Pancreas (tissue), 10 donors: Measurements from ENCODE around the gene COQ10B. TPM values are rescaled to one million over a fixed set of nuclear protein-coding genes. Genes with fewer than 3 reads are reported as not detected.

Experiments used
- ATAC-seq, 4 donors: fragments of 200-7000 bp; cut with Tn5 transposase; one replicate each; pipeline versions ENCODE4 v1.8.0 to v1.9.1; 2020; ENCODE audit warnings: mild to moderate bottlenecking in 4 of 4, moderate library complexity in 4 of 4
- DNase-seq, 6 donors: peaks; one replicate each; pipeline ENCODE4 v3.0.0-alpha.2; 2020
- FAIRE-seq: peaks from 2 replicates; lab custom pipeline; 2012; peaks lifted over from hg19 to GRCh38; lab: Jason Lieb, UNC
- H3K27ac ChIP-seq, 4 donors: fragments of 200-600 bp; sonication (generic); 1 replicate in 3 of 4; 2 replicates in 1 of 4; pipeline versions ENCODE4 v1.5.0 to v1.8.0; 2020
- H3K27me3 ChIP-seq, 4 donors: fragments of 200-600 bp; one replicate each; pipeline ENCODE4 v1.8.0; 2021
- H3K36me3 ChIP-seq, 3 donors: fragments of 200-600 bp; sonication (generic) in 1 of 3; one replicate each; pipeline versions ENCODE4 v1.5.0 to v1.8.0; 2020 to 2021
- H3K4me1 ChIP-seq, 3 donors: fragments of 200-600 bp; one replicate each; pipeline ENCODE4 v1.8.0; 2021
- H3K4me3 ChIP-seq, 4 donors: fragments of 200-600 bp; sonication (generic) in 2 of 4; one replicate each; pipeline versions ENCODE4 v1.5.0 to v1.8.0; 2020 to 2021
- H3K9me3 ChIP-seq, 4 donors: fragments of 200-600 bp; one replicate each; pipeline ENCODE4 v1.8.0; 2021
- CTCF ChIP-seq, 4 donors: fragments of 200-600 bp; sonication (generic) in 3 of 4; IDR thresholded peaks; one replicate each; pipeline versions ENCODE4 v1.5.0 to v1.8.0; 2021; ENCODE audit warnings: antibody characterized with exemption in 4 of 4
- WGBS, 2 donors: extraction: QIAGEN DNeasy Blood & Tissue Kit; methylation state at CpG; one replicate each; pipeline ENCODE4 v1.1.7; 2013; 5-methylcytosine and 5-hydroxymethylcytosine counted together
- intact Hi-C, 3 donors: fragments of 100-400 bp; cut with DNase I; formaldehyde crosslinking; loops; one replicate each; pipeline versions ENCODE4 v1.11.1 to v1.14.2; 2022
- polyA plus RNA-seq, 2 donors: library from polyadenylated mRNA; stranded (reverse); fragments of 200-250 nt; gene quantifications; one replicate each; pipeline ENCODE4 v1.2.3, GENCODE V29; 2013
- total RNA-seq, 6 donors: library from RNA; stranded (reverse); fragmentation: NEBNext Ultra II Directional in 4 of 6; extraction: Animal tissue kit (Norgen Biotek cat#: 25700) in 4 of 6; gene quantifications; one replicate each; pipeline versions ENCODE4 v1.2.1 to v1.2.4, GENCODE V29; 2021 to 2023
- donor health status: healthy with polysubstance abuse.
- donor health status: DM: no; HTN: no; CAD: no; lungs with moderate emphysema.
- donor health status: DM: no; HTN: no; CAD: no.
- donor health status: control.
- donor health status: control.
- donor health status: Bipolar disorder and iron deficiency.
- donor health status: DM: yes; HTN: yes; CAD: no.
- donor health status: DM: no; HTN: no; CAD: no.
- donor health status: DM: no; HTN: no; CAD: no.
- donor health status: DM: yes; HTN: yes; CAD: no.

COQ10B gene
- total and polyA plus RNA-seq, 8 donors = 5.7 to 10.8 (median 9.7) TPM

- ATAC-seq = no peak
Measured at GRCh38 chr2:197455428-197455827, 2.1 kb downstream of the COQ10B start.

DNA sequence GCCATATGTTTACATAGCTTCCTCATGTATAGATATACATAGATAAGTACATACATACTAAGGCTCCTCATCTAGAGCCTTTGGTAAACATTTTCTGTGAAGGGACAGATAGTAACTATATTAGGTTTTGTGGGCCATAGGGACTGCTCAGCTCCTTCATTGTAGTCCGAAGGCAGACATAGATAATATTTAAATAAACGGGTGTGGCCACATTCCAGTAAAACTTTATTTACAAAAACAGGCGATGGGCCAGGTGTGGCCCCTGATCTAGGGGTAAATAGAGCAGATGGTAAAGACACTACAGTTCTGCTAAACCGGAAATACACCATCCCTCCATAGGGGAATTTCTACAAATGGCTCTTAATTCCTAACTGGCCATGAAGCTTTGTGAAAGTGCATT is 7.3 kb downstream of the COQ10B start:
- no peak for TF ChIP-seq CTCF (IDR thresholded peaks at IDR 0.05)
- Histone ChIP-seq H3K9me3 (no peaks in the 10 kb centered on the region), H3K4me3 (no peak overlapping the region), H3K27me3 (no peaks in the 10 kb centered on the region), H3K4me1 (no peaks in the 10 kb centered on the region), H3K27ac (no peak overlapping the region), H3K36me3 (peaks cover 0 to 14% (median 11%) of the 10 kb centered on the region in 3 donors)
- intact Hi-C loops = no loop called here
- DNase-seq = no peak
- FAIRE-seq = no peak
- no peak for ATAC-seq
- 76 to 83% methylated on average over 4 of the region's 4 CpGs for WGBS, 2 donors

More at GRCh38 chr2:197455428-197455827, 2.1 kb downstream of the COQ10B start:
- WGBS, 2 donors = 87 to 94% methylated on average over 1 of the region's 1 CpG
- no peaks in the 10 kb centered on the region for H3K27me3 ChIP-seq
- intact Hi-C loops = no loop called here
- peaks cover 0 to 13% (median 12%) of the 10 kb centered on the region in 3 donors for H3K4me1 ChIP-seq
- peaks cover 0 to 7% (median 2%) of the 10 kb centered on the region in 3 donors for H3K36me3 ChIP-seq
- peak overlapping the region in 1 of 4 donors; percentile 76 for H3K4me3 ChIP-seq
- no peaks in the 10 kb centered on the region for H3K9me3 ChIP-seq
- TF ChIP-seq CTCF (IDR thresholded peaks at IDR 0.05) = no peak
- no peak for FAIRE-seq
- no peak overlapping the region for H3K27ac ChIP-seq
- DNase-seq = no peak

- H3K36me3 ChIP-seq = peaks cover 0 to 18% (median 14%) of the 10 kb centered on the region in 3 donors
- ATAC-seq (peak in 1 of 4 donors; percentile 54), DNase-seq (no peak), FAIRE-seq (no peak)
- H3K9me3 ChIP-seq = no peaks in the 10 kb centered on the region
- 90% methylated on average over 2 of the region's 2 CpGs for WGBS, 2 donors
- H3K27me3 ChIP-seq = no peaks in the 10 kb centered on the region
- no peak for TF ChIP-seq CTCF (IDR thresholded peaks at IDR 0.05)
- no peaks in the 10 kb centered on the region for H3K4me1 ChIP-seq
- no peak overlapping the region for H3K4me3 ChIP-seq
- intact Hi-C loops = no loop called here
- H3K27ac ChIP-seq = no peak overlapping the region
Measured at GRCh38 chr2:197461057-197461456, 7.7 kb downstream of the COQ10B start.

DNA sequence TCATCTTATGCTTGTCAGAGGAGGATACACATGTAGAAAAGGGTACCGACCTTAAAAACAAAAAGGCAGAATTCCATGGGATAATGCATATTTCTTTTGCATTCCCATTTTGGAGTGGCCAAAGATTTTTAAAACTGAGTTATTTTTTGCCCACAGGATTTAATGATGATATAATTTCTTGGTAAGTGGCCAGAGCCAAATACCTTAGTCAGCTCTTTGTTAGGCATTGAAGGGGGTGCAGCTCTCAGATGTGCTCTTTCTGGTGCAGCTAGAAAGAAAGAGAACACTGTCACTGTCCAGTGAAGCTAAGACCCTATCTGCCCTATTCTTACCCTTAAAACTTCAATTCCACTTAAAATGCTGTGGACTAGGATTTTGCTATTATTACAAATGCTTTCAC is 10.8 kb downstream of the COQ10B start:
- no peak for TF ChIP-seq CTCF (IDR thresholded peaks at IDR 0.05)
- Histone ChIP-seq H3K36me3 (peaks cover 0 to 39% (median 20%) of the 10 kb centered on the region in 3 donors), H3K27me3 (no peaks in the 10 kb centered on the region), H3K9me3 (no peaks in the 10 kb centered on the region), H3K4me1 (no peaks in the 10 kb centered on the region), H3K27ac (no peak overlapping the region), H3K4me3 (no peak overlapping the region)
- DNase-seq = no peak
- ATAC-seq = no peak
- FAIRE-seq = no peak
- intact Hi-C loops = no loop called here
- WGBS, 2 donors = 76 to 97% methylated on average over 1 of the region's 1 CpG

DNA sequence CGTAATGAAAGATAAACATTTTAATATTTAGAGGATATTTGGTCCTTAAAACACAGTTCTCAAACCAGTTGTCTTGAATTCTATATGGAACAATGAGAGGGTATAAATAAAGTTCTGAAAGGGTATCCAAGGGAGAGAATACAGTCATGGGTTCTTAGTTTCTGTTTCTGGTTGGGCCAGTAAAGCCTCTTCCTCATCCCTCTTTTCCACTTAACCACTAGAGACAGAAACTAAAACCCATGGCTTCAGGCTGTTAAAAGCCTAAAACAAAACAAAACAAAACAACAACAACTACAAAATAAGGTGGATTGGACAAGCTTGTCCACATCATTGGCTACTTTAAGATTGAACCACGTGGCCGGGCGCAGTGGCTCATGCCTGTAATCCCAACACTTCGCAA is 18.8 kb downstream of the COQ10B start:
- no peak for FAIRE-seq

More for the DNA sequence above, 18.8 kb downstream of the COQ10B start:
- no peak overlapping the region for H3K4me3 ChIP-seq
- intact Hi-C loops = loop anchor here in 1 of 3 donors (10.0 kb wide), 1 partner anchor 67 kb away; no protein-coding TSS in a partner anchor
- H3K4me1 ChIP-seq = no peaks in the 10 kb centered on the region
- WGBS, 2 donors = 97% methylated on average over 5 of the region's 5 CpGs
- H3K36me3 ChIP-seq = peaks cover 6 to 72% (median 41%) of the 10 kb centered on the region in 3 donors
- DNase-seq (no peak), ATAC-seq (no peak)
- no peaks in the 10 kb centered on the region for H3K27me3 ChIP-seq
- no peaks in the 10 kb centered on the region for H3K9me3 ChIP-seq
- no peak for TF ChIP-seq CTCF (IDR thresholded peaks at IDR 0.05)
- no peak overlapping the region for H3K27ac ChIP-seq
